COLO829 (cell line): ENCODE results near the gene TBC1D16.

Experiments used
- DNase-seq: peaks from one replicate; pipeline ENCODE4 v3.0.0; 2012; ENCODE audit warnings: low spot score

Gene TBC1D16

DNA sequence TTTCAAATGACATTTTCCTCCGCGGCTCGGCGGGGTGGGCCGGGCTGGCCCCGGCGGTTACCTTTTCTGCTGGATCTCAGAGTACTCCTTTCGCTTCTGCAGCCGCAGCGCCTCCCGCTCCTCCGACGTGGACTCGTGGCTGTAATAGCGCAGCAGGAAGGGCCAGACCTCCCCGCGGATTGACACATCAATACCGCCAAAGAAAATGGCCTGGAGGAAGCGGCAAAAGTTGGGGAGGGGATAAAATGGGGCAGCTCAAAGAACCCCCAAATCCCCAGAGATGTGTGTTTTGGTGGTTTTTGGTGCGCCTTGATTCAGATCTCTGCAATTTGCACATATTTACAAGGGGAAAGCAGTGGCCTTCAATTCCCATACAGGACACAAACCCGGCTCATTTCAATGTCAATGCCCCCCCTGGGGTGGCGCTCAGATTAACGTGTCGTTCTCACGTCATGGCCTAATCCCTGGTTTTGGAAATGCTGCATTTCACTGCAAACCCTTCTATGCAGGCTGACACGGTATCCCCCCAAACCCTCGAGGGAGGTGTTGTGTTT lies 85.9 kb downstream of the TBC1D16 start:
- no peak for DNase-seq

DNA sequence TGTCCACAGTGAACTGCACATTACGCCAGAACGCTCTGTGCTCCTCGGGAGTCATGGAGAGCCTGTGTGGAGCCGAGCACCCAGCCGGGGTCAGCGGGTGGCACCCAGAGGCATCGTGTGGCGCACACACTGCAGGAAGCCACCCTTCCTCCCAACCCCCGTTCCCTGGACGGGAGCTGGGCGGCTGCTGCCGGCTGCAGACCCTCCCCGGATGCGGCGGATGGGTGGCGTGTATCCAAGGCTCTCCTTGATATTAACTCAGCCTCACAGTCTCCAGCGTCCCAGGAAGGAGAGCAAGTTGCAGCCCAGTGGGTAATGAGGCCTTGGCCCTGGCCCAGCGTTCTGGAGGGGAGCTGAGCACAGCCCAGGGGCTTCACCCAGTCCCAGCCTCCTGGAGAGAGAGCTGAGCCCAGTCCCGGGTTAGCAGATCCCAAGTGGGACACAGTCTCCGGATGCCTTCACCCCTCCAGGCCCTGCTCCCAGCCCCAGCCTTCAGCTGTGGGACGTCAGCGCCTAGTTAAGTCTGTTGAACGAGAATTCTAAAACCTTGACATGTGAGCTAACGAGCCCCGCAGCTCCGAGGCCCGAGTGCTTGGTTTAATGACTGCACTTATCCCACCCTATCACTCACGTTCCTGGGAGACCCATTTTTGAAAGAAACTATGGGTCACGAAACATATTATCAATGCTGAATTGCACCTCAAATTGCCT lies 86.6 kb downstream of the TBC1D16 start:
- DNase-seq = no peak

DNA sequence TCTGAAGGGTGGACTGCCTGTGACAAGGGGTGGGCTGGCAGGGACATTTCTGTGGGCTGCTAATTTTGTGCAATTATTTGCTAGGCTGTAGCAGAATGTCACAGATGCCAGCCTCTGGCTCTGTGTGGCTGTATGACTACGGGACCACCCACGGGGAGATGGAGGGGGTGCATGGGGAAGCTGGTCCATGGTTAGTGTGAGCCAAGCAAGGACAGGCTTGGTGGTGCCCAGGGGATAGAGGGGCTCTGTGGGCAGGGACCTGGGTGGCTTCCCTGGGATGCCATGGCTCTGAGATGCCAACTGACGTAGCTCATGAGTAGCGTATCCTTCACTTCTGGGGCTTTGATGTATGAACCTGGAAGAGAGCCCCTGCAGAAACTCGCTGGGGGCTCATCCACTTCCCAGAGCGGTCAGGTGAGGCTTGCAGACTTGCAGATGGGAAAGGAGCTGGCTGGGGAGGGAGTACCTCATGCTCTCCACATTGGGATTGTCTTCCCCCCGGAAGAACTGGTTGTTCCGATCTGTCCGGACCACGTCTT lies 87.2 kb downstream of the TBC1D16 start:
- no peak for DNase-seq

DNA sequence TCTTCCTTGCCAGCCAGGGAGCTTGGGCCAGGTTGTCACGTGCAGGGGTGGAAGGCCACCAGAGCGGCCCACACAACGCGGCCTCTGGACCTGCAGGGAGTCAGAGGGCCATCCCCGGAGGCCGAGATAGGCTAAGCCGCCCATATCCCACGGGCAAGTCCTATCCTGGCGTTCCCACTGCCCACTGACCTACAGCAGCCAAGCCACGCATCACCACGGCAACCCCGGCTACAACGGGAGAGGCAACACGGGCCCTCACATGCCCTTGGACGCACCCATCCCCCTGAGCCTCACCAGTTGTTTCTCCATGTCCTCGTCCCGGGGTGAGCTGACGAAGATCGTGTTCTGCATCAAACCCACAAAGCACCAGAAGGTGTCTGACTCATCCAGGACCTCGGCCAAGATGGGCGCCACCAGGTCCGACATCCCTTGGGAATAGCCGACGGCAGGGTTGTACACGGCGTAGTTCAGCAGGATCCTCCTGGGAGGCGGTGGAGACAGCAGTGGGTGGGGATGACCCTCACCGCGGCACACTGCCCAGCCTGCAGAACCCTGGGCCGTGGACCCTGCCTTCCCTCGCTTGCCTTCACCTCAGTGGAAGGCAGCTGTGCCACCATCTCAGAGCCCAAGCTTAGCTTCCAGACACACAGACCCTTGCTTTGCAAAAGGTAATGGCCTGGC lies 88.2 kb downstream of the TBC1D16 start:
- DNase-seq = no peak

DNA sequence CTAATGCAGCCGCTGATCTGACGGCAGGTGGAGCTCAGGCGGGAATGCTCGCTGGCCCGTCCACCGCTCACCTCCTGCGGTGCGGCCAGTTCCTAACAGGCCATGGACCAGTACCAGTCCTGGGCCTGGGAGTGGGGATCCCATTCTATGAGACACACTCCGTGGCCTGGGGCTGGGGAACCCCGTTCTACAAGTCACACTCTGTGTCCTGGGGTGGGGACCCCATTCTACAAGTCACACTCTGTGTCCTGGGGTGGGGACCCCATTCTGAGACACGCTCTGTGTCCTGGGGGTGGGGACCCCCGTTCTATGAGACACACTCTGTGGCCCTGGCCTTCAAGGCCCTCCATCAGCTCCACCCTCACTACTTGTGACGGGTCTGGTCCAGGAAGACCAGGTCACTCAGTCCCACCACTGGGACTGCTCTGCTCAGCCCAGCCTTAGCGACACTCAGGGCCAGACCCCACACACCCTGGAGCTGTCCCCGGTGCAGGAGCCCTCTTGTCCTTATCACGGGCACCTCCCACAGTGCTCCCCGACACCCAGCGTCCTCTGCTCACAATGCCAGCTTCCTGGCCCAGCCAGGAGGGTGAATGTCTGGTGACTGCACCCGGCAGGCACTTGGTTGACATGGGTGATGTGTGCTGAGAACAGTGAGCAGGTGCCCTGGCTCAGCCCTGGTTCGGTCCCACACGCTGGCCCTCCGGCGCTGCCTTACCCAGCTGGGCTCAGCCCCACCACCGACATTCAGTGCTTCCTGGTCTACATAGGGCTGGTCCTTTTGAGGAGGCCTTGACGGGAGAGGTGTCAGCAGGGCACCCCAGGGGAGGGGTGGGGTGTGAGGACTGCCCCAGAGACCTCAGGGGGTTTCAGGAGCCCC lies 89.1 kb downstream of the TBC1D16 start:
- DNase-seq = no peak

DNA sequence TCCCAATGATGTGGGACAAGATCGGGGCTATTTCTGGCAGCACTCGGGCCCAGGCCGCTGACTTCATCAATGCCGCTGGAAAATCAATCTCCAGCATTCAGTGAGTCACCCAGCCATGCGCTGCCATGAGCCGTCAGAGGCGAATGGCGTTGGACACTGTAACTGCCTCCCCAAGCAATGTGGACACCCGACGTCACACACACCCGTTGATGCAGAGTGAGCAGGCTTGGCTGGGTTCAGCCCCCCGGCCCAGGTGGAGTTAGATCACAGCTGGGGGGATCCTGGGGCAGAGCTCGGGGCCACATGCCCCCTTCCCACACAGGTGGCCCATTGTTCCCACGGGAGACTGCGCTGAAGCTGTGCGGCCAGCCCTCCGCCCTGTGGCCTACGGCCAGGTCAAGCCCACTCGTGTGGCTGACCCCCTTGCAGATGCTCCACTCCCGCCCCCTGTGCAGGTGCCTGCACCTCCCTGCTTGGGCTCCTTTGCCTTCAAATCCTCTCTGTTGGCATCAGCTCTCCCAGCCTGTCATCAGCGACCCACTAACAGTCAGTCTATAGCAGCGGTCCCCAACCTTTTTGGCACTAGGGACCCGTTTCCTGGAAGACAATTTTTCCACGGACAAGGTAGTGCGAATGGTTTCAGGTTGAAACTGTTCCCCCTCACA lies 89.9 kb downstream of the TBC1D16 start:
- no peak for DNase-seq

DNA sequence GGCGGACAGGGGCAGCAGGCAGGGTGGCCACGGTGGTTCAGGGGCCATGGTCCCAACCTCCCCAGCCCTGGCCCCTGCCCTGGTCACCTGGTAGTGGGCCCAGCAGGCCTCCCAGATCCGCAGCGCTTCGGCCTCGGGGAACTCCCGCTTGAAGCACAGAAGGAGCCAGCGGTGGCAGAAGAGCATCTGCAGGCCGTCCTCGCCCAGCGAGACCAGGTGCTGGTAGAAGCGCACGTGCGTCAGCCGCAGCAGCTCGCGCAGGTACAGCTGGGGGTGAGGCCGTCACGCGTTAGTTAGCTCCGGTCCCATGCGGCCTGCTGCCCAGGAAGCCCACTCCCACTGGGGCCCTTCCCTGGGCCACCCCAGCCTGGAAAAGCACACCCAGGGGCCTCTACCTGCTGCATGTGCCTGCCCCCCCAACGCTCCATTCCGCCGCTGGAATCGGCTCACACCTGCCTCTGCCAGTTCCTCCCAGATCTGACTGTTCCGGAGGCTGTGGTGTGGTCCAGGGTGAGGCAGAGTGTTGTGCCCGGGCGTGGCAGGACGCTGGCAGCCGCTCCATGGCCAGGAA lies 90.8 kb downstream of the TBC1D16 start:
- no peak for DNase-seq

DNA sequence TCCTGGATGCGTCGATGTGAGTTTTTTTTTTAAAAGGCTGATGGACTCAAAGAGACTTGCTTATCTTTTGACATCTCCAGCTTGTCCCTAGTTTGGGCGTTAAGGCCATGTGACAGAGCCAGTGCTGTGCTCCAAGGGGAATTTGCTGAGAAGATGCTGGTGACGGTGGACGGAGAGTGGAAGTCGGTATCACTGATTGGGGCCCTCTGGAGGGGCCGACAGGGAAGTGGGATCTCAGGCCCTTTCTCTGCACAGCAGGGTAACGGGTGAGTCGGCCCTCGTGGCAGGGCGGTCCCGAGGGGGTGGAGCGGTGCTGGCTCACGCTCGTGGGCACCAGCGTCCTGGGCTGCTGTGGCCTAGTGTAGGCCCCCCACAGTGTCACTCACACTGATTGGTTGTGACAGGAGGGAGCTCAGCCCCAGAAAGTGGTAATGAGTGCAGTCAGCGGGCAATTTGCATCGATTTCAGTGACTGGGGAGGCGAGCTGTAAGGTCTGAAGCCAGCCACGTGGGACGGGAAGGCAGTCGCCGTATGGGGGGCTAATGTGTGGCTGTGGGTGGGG lies 91.3 kb downstream of the TBC1D16 start:
- no peak for DNase-seq

DNA sequence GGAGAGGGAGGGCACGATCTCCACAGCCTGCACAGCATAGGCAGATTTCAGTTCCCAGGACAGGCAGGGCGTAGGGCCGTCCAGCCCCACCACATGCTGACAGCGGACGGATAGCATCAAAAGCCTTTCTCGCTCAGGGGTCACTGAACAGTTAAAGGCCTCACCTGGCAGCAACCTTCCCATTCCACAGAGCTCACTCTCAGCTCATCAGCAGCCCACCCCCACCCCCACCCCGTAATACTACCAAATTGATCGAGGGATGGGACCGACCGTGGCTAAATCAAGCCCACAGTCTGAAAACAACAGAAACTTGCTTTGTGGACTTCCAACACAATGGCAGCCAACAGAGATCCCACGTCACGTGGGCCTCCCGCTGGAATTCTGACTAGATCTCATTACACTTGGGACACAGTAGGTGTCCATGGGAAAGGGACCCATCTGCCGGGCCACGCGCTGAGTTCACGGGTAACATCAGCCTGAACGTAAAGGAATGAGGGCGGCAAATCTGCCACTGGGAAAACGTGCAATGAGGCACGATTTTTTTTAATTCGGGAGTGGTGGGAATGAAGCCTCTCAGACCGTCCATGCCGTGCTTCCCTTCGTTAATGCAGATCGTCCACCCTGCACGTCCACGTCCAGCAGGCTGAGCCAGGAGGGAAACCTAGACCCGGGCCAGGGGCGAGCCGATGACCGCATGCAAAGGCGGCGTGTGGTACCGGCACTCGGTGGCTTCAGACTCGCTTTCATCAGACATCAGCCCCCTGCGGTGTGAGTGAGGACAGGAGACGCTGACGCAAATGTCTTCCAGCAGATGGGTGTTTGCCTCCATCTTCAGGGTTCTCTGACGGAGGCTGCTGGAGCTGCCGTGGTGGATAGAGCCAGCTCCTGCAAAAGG lies 92.1 kb downstream of the TBC1D16 start:
- DNase-seq = no peak

DNA sequence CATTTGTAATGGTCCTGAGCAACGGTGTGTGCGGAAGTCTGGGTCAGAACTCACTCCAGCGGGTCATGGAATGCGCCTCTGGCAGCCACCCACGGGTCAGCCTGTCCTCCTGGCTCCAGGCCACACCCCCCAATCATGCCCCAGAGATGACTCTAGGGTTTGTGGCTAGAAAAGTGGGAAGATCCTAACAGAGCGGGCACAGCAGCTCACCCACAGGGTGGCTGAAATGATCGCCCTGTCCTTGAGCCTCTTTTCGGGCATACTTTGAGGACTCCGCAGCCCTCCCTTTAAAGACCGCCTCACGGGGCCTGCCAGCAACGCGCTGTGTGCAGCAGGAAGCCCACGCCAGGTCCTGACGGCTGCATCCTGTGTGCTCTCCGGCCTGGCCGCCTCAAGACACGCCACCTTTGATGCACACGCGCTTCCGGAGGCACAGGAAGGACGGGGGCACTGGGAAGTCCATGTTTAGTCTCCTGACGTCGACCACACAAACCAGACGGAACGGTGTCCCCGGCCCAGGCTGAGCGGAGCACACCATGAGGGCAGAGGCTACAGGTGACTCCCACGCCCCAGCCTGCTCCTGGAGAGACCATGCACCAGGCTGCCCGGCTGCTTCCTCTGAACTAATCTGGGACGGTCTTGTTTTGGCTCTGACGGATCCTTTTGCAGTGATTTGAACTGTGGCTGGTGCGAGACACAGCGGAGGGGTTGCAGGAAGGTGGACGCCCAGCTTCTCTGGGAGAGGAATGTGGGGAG lies 92.9 kb downstream of the TBC1D16 start:
- no peak for DNase-seq

DNA sequence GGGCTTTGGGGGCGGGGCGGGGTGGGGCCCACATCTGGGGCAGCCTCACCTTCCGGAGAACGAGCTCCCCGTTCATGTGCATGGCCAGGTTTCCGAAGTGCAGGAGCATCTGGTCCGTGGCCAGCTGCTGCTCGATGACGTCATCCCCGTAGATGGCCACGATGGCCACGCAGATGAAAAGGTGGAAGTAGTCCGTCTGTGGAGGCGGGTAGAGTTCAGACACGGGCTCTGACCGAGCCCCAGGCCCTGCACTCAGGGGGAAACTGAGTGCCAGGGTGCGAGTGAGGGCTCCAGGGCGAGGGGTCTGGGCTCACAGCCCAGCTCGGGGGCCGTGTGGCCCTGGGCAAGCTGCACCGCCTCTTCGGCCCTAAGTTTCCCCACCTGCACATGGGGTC lies 93.7 kb downstream of the TBC1D16 start:
- DNase-seq = no peak

DNA sequence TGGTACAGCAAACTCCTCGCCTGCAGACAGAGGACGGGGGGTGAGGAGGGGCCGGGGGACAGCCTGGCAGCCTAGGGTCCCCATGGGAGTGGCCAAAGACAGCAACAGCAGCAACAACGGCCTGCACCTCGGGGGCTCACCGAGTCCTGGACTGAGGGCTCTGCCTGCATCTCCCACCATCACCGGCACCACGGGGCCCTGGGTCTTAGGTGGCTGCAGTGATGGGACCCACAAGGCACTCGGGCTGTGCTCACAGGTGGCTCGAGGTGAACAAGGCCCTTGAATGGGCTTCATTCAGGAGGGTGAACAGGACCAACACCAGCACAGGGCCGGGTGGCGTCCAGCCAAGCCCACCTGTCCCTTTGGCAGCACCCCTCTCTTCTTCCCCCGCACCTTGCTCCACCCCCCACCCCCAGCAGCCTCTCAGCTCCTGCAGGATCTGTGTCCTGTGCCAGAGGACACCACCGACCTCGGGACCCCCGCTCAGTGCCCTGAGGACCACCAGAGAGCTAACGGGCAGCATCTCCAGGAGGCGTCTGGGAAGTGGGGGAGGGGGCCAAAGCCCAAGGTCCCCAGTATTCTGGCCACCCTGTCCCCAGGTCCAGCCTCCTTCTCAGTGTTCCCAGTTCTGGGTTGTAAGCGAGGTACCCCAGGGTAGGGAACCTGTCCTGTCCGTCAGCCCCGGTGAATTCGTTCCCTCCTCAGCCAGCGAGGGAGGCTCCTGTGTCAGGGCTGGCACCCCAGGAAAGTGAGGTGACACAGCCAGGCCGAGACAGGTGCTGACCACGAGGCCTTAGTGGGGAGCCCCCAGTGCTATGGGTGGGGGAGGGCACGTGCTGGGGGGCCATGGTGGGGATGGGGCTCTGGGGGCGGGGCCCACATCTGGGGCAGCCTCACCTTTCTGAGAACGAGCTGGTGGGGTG lies 94.3 kb downstream of the TBC1D16 start:
- DNase-seq = no peak

DNA sequence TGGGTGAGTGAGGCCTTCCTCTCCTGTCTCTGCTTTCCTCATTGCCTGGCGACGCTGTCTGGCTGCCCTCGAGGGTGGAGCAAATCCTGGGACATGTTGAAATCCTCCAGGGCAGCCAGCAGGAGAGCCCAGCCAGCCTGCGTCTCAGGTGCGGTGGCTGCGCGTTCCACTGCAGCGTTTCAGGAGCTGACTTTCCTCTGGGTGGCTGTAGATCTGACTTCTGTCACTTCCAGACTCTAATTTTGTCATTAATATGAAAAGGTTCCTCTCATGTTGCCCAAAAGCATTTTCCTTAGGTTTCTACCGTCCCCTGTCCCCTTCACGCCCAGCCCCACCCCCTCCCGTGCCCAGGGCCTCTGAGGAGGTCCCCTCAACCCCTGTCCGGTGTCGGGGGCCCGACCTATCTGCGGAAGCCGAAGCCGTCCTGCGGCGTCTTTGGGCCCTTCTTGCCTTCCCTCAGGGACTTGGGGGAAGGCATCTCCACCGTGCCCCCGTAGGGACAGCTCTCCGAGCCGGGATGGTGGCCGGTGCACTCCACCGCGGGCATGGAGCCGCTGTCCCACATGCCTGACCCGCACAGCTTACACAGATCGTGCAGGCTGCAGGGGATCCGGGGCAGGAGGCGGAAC lies 95.1 kb downstream of the TBC1D16 start:
- no peak for DNase-seq

DNA sequence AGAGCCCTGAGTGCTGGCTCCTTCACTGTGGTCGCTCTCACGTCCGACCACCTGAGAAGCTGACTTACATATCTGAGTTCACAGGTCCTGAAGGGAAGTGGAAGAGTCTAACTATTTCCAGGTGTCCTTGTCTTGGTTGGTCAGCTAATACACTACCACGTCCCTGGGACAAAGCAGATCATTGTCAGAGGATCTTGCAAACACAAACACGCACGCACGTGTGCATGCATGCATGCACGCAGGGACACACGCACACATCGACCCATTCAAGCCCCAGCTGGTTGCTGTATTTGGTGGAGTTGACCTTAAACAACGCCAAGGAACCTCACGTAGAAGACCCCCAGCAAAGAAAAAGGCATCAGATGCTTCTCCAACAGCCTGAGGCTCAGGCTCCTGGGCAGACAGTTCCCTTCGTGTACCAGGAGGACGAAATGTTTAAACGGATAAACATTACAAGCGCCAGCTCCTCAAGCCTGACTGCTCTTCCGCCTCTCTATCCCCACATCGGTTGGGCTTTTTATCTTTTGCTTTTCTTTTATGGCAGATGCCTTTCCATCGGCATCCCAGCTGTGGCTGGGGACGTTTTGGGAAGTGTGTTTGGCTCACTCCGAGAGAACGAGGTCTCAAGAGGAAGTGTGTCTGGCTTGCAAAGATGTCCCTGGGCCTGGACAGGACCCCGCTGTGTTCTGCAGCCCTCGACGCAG lies 95.8 kb downstream of the TBC1D16 start:
- DNase-seq = no peak

DNA sequence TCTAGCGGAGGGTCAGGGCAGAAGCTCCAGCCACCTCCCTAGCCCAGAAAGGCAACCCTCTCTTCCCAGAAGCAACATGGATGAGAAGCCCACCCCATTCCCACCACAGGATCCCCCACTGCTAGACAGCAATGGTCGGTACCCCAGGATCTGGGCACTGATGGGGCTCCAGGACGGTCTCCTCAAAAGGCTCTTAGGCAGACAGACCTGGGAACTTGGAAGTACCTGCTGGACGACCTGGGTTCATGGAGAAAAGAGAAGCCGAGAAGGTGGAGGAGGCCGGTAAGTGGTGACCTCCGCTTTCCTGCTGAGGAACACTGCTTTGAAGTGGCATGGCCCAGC lies 96.6 kb downstream of the TBC1D16 start:
- no peak for DNase-seq

DNA sequence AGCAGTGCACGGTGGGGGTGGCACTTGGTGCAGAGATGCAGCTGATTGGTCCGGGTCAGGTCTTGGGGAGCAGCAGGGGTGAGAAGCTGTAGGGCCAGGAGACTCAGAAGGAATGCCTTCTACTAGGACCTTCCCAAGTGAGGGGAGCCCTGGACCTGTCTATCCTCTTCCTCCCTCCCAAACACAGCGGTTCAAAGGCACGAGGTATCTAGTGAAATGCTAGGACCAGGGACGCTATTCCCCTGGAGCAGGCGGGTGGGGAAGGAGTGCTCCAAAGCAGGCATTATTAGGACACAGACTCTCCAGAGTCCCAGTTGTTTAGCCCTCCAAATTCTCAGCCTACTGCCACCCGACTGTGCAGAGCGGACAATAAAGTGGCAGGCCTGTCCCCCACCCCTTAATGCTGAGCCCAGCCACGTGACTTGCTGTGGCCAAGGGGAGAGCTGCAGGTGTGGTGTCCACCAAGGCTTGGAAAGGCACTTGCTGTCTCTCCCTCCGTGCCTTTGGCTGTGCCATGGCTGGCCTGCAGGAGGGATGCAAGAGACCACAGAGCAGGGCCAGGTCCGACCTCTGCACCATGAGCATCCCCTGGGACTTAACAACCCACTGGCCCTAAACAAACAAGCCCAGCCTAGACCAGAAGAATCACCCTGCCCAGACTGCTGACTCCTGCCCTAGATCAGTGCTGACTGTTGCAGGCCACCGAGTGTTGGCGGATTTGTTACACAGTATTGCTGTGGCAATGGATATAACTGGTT lies 97.2 kb downstream of the TBC1D16 start:
- DNase-seq = no peak
